Glutamatergic neuron (in vitro differentiated cells): Measurements from ENCODE around the gene SH3TC1. TPM values are rescaled to one million over a fixed set of nuclear protein-coding genes. Genes with fewer than 3 reads are reported as not detected.

Source experiments
- DNase-seq: peaks from one replicate; pipeline ENCODE4 v3.0.0; 2022
- H3K27ac Mint-ChIP-seq: one replicate; pipeline ENCODE4 v1.8.0; 2020; ENCODE audit warnings: mild to moderate bottlenecking, mixed read lengths, inconsistent platforms; ENCODE audit not compliant: unreplicated experiment
- H3K27me3 Mint-ChIP-seq: one replicate; pipeline ENCODE4 v1.8.0; 2020; ENCODE audit warnings: mild to moderate bottlenecking, moderate library complexity, mixed read lengths, inconsistent platforms; ENCODE audit not compliant: unreplicated experiment
- H3K36me3 Mint-ChIP-seq: one replicate; pipeline ENCODE4 v1.8.0; 2020; ENCODE audit warnings: mild to moderate bottlenecking, mixed read lengths, inconsistent platforms; ENCODE audit not compliant: unreplicated experiment
- H3K4me1 Mint-ChIP-seq: one replicate; pipeline ENCODE4 v1.8.0; 2020; ENCODE audit warnings: mild to moderate bottlenecking, low read depth, mixed read lengths, inconsistent platforms; ENCODE audit not compliant: unreplicated experiment
- H3K4me3 Mint-ChIP-seq: one replicate; pipeline ENCODE4 v1.8.0; 2020; ENCODE audit warnings: mild to moderate bottlenecking, mixed read lengths, inconsistent platforms; ENCODE audit not compliant: unreplicated experiment
- H3K9me3 Mint-ChIP-seq: one replicate; pipeline ENCODE4 v1.8.0; 2020; ENCODE audit warnings: mild to moderate bottlenecking, moderate library complexity, mixed read lengths, inconsistent platforms; ENCODE audit not compliant: unreplicated experiment
- total RNA-seq: library from RNA; stranded (reverse); fragmentation: NEBNext Ultra II Directional; extraction: Animal tissue kit (Norgen Biotek cat#: 25700); gene quantifications from one replicate; pipeline ENCODE4 v1.2.1, GENCODE V29; 2021; ENCODE audit not compliant: unreplicated experiment
- TF ChIP-seq, protein P1 (sequence below): fragments of 200-600 bp; sonication (generic); IDR thresholded peaks from one replicate; pipeline ENCODE4 v1.5.0; 2021; ENCODE audit not compliant: partially characterized antibody, unreplicated experiment

Gene SH3TC1
- total RNA-seq, 1 donor from 2014 or later, result not detected

DNA sequence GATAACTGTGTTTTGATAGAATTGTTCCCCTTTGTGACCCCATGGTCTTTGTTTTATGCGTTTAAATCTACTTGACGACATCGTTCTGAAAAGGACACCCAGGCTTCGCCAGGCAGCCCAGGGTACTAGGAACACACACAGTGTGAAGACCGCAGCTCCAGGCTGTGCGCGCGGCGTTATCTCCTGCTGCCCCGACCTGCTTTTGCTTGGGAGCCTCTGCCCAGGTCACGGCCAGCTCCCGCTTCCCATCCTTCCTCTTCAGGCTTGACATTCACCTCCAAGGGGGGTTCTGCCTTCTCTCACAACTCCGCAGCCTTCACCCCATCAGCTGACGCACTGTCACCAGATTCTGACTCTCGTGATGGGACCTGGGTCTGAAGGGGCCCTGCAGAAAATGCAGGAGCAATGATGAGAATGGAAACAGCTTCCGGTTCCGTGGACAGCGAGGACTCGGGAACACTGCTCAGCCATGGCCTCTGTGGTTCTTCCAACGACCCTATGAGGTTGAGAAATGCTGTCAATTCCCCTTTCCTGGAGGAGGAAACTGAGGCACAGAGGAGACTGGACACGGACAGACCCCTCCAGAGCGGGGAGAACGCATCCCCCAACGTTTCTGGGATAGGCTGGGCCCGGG is 69.9 kb downstream of the SH3TC1 start:
- no peak overlapping the region for H3K4me3 Mint-ChIP-seq
- TF ChIP-seq, protein P1, sequence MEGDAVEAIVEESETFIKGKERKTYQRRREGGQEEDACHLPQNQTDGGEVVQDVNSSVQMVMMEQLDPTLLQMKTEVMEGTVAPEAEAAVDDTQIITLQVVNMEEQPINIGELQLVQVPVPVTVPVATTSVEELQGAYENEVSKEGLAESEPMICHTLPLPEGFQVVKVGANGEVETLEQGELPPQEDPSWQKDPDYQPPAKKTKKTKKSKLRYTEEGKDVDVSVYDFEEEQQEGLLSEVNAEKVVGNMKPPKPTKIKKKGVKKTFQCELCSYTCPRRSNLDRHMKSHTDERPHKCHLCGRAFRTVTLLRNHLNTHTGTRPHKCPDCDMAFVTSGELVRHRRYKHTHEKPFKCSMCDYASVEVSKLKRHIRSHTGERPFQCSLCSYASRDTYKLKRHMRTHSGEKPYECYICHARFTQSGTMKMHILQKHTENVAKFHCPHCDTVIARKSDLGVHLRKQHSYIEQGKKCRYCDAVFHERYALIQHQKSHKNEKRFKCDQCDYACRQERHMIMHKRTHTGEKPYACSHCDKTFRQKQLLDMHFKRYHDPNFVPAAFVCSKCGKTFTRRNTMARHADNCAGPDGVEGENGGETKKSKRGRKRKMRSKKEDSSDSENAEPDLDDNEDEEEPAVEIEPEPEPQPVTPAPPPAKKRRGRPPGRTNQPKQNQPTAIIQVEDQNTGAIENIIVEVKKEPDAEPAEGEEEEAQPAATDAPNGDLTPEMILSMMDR, result no peak
- H3K27ac Mint-ChIP-seq, result no peak overlapping the region
- peaks cover 8% of the 10 kb centered on the region for H3K27me3 Mint-ChIP-seq
- H3K36me3 Mint-ChIP-seq, result no peaks in the 10 kb centered on the region
- peaks cover under 1% of the 10 kb centered on the region for H3K4me1 Mint-ChIP-seq
- no peak for DNase-seq
- H3K9me3 Mint-ChIP-seq, result peaks cover 6% of the 10 kb centered on the region

DNA sequence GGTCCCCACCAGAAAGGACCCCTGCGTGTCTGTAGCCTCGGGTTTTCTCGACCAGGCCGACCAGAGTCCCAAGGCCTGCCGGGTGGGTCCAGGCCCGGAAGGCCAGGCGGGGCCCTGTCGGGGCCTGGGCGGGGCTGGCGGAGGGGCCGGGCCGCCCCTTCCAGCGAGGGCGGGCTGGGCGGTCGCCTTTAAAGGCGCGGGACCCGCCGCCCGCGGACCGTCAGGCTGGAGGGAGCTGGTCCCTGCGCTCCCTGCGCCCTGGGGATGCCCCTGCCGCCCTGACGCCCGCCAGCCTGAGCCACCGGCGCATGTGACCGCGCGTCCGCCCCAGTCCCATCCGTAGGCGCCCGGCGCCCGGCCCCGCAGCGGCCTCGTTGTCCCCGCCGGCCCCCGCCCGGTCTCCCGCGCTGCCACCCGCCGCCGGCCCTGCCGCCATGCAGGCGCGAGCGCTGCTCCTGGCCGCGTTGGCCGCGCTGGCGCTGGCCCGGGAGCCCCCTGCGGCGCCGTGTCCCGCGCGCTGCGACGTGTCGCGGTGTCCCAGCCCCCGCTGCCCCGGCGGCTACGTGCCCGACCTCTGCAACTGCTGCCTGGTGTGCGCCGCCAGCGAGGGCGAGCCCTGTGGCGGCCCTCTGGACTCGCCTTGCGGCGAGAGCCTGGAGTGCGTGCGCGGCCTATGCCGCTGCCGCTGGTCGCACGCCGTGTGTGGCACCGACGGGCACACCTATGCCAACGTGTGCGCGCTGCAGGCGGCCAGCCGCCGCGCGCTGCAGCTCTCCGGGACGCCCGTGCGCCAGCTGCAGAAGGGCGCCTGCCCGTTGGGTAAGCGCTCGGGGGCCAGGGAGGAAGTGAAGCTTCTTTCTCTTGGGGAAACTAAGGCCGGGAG is 70.7 kb downstream of the SH3TC1 start, which contains the start of gene HTRA3:
Gene HTRA3 (plus strand): TSS at position 220 of the 883 bp plus-strand sequence. CDS start 215 bp downstream, at position 435.
- Mint-ChIP-seq H3K9me3 (peaks cover 4% of the 10 kb centered on the region), H3K27ac (no peak within 1 kb of the TSS), H3K27me3 (peaks cover 6% of the 10 kb centered on the region), H3K36me3 (no peaks in the 10 kb centered on the region), H3K4me3 (no peak within 1 kb of the TSS), H3K4me1 (peaks cover 5% of the 10 kb centered on the region)
- no peak for DNase-seq
- TF ChIP-seq, protein P1, result no peak

DNA sequence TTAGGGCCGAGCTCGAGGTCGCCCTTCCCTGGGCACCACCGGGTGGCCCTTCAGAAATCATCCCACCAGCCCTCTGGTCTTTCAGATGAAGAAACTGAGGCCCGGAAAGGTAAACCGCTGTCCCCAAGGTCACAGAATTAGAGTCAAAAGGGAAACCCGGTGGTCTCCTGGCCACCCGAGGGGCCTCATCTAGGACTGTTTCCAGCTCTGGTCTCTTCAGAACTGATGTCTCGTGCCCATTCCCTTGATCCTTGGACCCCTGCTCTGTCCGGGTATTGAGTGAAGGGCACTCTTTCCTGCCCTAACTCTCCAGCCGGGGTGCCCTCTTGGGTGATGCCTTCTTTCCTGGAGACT is 71.3 kb downstream of the SH3TC1 start:
- H3K27ac Mint-ChIP-seq, result no peak overlapping the region

DNA sequence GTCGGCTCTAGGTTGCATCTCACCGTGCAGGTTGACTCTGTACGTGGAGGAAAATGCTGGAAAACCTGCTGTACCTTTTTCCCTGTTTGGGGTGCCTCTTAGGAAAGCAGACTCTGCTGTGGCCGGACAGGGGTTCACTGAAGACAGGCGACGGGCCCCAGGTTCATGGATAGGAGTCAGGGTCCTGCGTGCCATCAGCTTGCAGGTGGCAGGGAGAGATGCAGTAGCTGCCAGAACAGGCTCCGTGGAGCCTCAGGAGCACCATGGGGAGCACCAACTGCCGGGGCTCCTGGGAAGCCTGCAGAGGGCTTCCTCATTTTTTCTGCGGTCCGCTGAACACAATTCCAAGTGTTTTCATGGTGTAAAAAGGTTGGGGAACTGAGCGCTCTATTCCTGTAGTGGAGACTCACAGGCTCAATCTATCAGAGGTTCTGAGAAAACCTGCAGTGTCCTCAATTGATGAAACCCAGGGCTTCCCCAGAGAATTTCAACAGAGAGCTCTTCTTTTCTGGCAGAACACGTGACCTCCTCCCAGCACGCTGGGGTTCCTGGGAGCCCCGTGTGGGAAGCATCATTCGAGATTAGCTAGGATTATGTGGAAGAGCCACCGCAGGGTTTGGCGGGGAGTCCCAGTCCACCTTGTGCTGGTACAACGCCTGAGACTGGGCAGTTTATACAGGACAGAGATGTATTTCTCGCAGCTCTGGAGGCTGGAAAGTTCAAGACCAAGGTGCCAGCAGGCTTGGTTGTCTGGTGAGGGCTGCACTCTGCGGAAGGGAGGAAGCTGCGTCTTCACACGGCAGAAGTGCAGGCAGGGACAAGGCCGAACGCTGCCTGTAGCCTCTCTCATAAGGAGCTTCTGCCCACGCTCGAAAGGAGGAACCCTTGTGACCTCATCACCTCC is 72.1 kb downstream of the SH3TC1 start:
- TF ChIP-seq, protein P1, result no peak
- Mint-ChIP-seq H3K36me3 (no peaks in the 10 kb centered on the region), H3K27ac (peak overlapping the region; percentile 17), H3K4me1 (peaks cover 11% of the 10 kb centered on the region), H3K4me3 (no peak overlapping the region), H3K27me3 (peaks cover 6% of the 10 kb centered on the region), H3K9me3 (peaks cover 4% of the 10 kb centered on the region)
- no peak for DNase-seq

More for the DNA sequence above, 71.3 kb downstream of the SH3TC1 start:
- peaks cover 6% of the 10 kb centered on the region for H3K27me3 Mint-ChIP-seq
- no peak overlapping the region for H3K4me3 Mint-ChIP-seq
- no peak for DNase-seq
- TF ChIP-seq, protein P1, result no peak
- H3K9me3 Mint-ChIP-seq, result peaks cover 4% of the 10 kb centered on the region
- peaks cover 11% of the 10 kb centered on the region for H3K4me1 Mint-ChIP-seq
- H3K36me3 Mint-ChIP-seq, result no peaks in the 10 kb centered on the region
